ENCODE data around the gene LRRC63. TPM values are rescaled to one million over a fixed set of nuclear protein-coding genes. Genes with fewer than 3 reads are reported as not detected.

The LRRC63 gene
- total and polyA plus RNA-seq, 2 donors (not counting 3 experiments of a cell fraction or from before 2014, with no cell fraction given): 0.04 TPM; not detected in 1

GRCh38 chr13:46164661-46165060 is 47.1 kb upstream of the LRRC63 start:
- H3K4me3 ChIP-seq (replicated peaks in 1 of 3; ENCODE audit: insufficient read depth in 1 of 3, low read depth in 1 of 3, low read length in 3 of 3): no peak overlapping the region
- dilution Hi-C loops (cut with MboI; ENCODE audit: extremely low pct_ligation_motif_present, low sequenced_read_pairs): no loop called here
- FAIRE-seq: no peak
- H3K9me1 ChIP-seq (replicated peaks; ENCODE audit: control insufficient read depth, extremely low read depth, insufficient read depth, low read length): no peaks in the 10 kb centered on the region
- ChIA-PET CTCF (interaction anchor here (1.1 to 1.6 kb wide), 2 partner anchors 9 to 157 kb away, joined by 3 to 5 read pairs; no protein-coding TSS in a partner anchor), POLR2A (no interaction called here)
- no peaks in the 10 kb centered on the region for H4K20me1 ChIP-seq (replicated peaks; ENCODE audit: control insufficient read depth, extremely low read depth, insufficient read depth, low read length)
- no peaks in the 10 kb centered on the region for H3K36me3 ChIP-seq (ENCODE audit: control insufficient read depth in 2 of 2, extremely low read depth in 1 of 2, insufficient read depth in 2 of 2, low read length in 2 of 2)
- intact Hi-C loops (cut with micrococcal nuclease): loop anchor here (1.0 to 10.0 kb wide), 2 partner anchors 125 to 560 kb away; no protein-coding TSS in a partner anchor
- no peak for DNase-seq (ENCODE audit: low read depth, low spot score)
- H3K9me3 ChIP-seq (replicated peaks; ENCODE audit: control insufficient read depth, insufficient read depth, low read length): no peaks in the 10 kb centered on the region
- TF ChIP-seq POLR2A (IDR thresholded peaks at IDR 0.05; ENCODE audit: low read depth, low read length) (no peak), POLR2AphosphoS5 (IDR thresholded peaks at IDR 0.05; ENCODE audit: insufficient read depth, low read depth, low read length) (no peak), FOS (IDR thresholded peaks at IDR 0.05; ENCODE audit: borderline replicate concordance, insufficient read depth, low read length) (no peak), JUN (IDR thresholded peaks at IDR 0.05; ENCODE audit: borderline replicate concordance, insufficient read depth, insufficient read length, low read depth) (no peak), MYC (IDR thresholded peaks at IDR 0.05; ENCODE audit: low read depth, low read length) (no peak), GATA2 (IDR thresholded peaks at IDR 0.05; ENCODE audit: insufficient read depth, insufficient read length, low read depth, low read length) (no peak), EZH2 (IDR thresholded peaks at IDR 0.05; ENCODE audit: borderline replicate concordance, low read depth, low read length, severe bottlenecking) (no peak)
- TF ChIP-seq, protein P1, sequence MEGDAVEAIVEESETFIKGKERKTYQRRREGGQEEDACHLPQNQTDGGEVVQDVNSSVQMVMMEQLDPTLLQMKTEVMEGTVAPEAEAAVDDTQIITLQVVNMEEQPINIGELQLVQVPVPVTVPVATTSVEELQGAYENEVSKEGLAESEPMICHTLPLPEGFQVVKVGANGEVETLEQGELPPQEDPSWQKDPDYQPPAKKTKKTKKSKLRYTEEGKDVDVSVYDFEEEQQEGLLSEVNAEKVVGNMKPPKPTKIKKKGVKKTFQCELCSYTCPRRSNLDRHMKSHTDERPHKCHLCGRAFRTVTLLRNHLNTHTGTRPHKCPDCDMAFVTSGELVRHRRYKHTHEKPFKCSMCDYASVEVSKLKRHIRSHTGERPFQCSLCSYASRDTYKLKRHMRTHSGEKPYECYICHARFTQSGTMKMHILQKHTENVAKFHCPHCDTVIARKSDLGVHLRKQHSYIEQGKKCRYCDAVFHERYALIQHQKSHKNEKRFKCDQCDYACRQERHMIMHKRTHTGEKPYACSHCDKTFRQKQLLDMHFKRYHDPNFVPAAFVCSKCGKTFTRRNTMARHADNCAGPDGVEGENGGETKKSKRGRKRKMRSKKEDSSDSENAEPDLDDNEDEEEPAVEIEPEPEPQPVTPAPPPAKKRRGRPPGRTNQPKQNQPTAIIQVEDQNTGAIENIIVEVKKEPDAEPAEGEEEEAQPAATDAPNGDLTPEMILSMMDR (IDR thresholded peaks at IDR 0.05; ENCODE audit: extremely low read depth in 1 of 2, insufficient read depth in 1 of 2, low read depth in 1 of 2, low read length in 2 of 2): no peak
- TF ChIP-seq, protein P2, sequence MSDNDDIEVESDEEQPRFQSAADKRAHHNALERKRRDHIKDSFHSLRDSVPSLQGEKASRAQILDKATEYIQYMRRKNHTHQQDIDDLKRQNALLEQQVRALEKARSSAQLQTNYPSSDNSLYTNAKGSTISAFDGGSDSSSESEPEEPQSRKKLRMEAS (IDR thresholded peaks at IDR 0.05; ENCODE audit: insufficient read depth, insufficient read length): no peak
- H2AFZ ChIP-seq (ENCODE audit: low read depth, low read length): no peak overlapping the region
- no peaks in the 10 kb centered on the region for H3K4me1 ChIP-seq (ENCODE audit: control insufficient read depth, extremely low read depth, insufficient read depth, low read length)
- no peak overlapping the region for H3K27ac ChIP-seq (ENCODE audit: insufficient read depth, low read depth, low read length)
- no peak overlapping the region for H3K9ac ChIP-seq (replicated peaks; ENCODE audit: extremely low read depth, insufficient read depth, low read length)
- H3K4me2 ChIP-seq (ENCODE audit: insufficient read depth, low read length): no peak overlapping the region
- no TSS peak for BruUV-seq (replicated peaks)
- H3K79me2 ChIP-seq (ENCODE audit: control insufficient read depth, insufficient read depth, low read length): no peaks in the 10 kb centered on the region
- peaks cover 12 to 28% of the 10 kb centered on the region in 2 experiments for H3K27me3 ChIP-seq (ENCODE audit: control insufficient read depth in 2 of 2, insufficient read depth in 2 of 2, low read length in 2 of 2)
